HepG2 (cell line): ENCODE measurements around the gene EEF1AKMT1. TPM values are rescaled to one million over a fixed set of nuclear protein-coding genes. Genes with fewer than 3 reads are reported as not detected.
A peak's percentile ranks its signal among the peaks of the same experiment; 100 is the strongest.

Experiments
- ARID4A ChIP-seq: sonication (generic); formaldehyde crosslinking; IDR thresholded peaks from 2 replicates; pipeline ENCODE4 v1.5.0; 2020; ENCODE audit warnings: mild to moderate bottlenecking, missing genetic modification reagents, borderline replicate concordance
- CBX2 ChIP-seq, 2 experiments: fragments of 200-600 bp in 1 of 2; sonication (generic); formaldehyde crosslinking in 1 of 2; IDR thresholded peaks; 2 replicates each; pipeline versions ENCODE4 v1.7.0 to v1.8.1; 2018 to 2022; ENCODE audit warnings: low read depth in 2 of 2, low read length in 1 of 2, mild to moderate bottlenecking in 1 of 2, missing genetic modification reagents in 1 of 2
- CHD2 ChIP-seq: IDR thresholded peaks from 2 replicates; pipeline ENCODE4 v1.6.1; 2011; ENCODE audit warnings: low read depth, low read length, improper control_type of control experiment
- GABPB1 ChIP-seq: IDR thresholded peaks from 2 replicates; pipeline ENCODE4 v1.6.1; 2016; ENCODE audit warnings: mild to moderate bottlenecking, missing genetic modification reagents, moderate library complexity, missing compliant biosample characterization
- GTF2F1 ChIP-seq: fragments of 150-350 bp; IDR thresholded peaks from 2 replicates; pipeline ENCODE4 v1.6.1; 2014; ENCODE audit warnings: low read length
- HIC2 ChIP-seq: sonication (generic); formaldehyde crosslinking; IDR thresholded peaks from 2 replicates; pipeline ENCODE4 v1.9.0; 2022; ENCODE audit warnings: low read depth, missing genetic modification reagents
- HNF4A ChIP-seq: sonication (generic); formaldehyde crosslinking; IDR thresholded peaks from 2 replicates; pipeline ENCODE4 v1.4.0; 2020; ENCODE audit warnings: missing genetic modification reagents
- KLF6 ChIP-seq: IDR thresholded peaks from 2 replicates; pipeline ENCODE4 v1.8.0; 2016; ENCODE audit warnings: missing biosample characterization, missing genetic modification reagents
- LCORL ChIP-seq, 2 experiments: fragments of 450-650 bp in 1 of 2; sonication (generic) in 1 of 2; formaldehyde crosslinking in 1 of 2; IDR thresholded peaks; 2 replicates each; pipeline versions ENCODE4 v1.5.0 to v1.6.1; 2017 to 2020; ENCODE audit warnings: antibody characterized with exemption in 1 of 2, missing genetic modification reagents in 1 of 2
- POLR2A ChIP-seq, 2 experiments: IDR thresholded peaks; 2 replicates each; pipeline ENCODE4 v1.6.1; 2011; ENCODE audit warnings: low read depth in 2 of 2, low read length in 2 of 2, mild to moderate bottlenecking in 1 of 2, moderate library complexity in 1 of 2; ENCODE audit not compliant: insufficient read depth in 1 of 2
- RNF2 ChIP-seq: fragments of 450-650 bp; conservative IDR thresholded peaks from 2 replicates; pipeline ENCODE4 v1.6.1; 2016; ENCODE audit warnings: low read depth
- RORA ChIP-seq: sonication (generic); formaldehyde crosslinking; IDR thresholded peaks from 2 replicates; pipeline ENCODE4 v1.5.0; 2020; ENCODE audit warnings: mild to moderate bottlenecking, missing genetic modification reagents, moderate library complexity
- SKI ChIP-seq: fragments of 450-650 bp; IDR thresholded peaks from one replicate; pipeline ENCODE4 v1.6.1; 2018; ENCODE audit warnings: mild to moderate bottlenecking; ENCODE audit not compliant: partially characterized antibody
- SP140L ChIP-seq: sonication (generic); formaldehyde crosslinking; IDR thresholded peaks from 2 replicates; pipeline ENCODE4 v1.4.0; 2020; ENCODE audit warnings: missing genetic modification reagents, borderline replicate concordance
- SUZ12 ChIP-seq: fragments of 150-350 bp; IDR thresholded peaks from 2 replicates; pipeline ENCODE4 v1.6.1; 2014; ENCODE audit warnings: low read depth, low read length
- U2AF2 ChIP-seq: fragments of 200-400 bp; formaldehyde crosslinking; IDR thresholded peaks from 2 replicates; pipeline ENCODE4 v1.6.1; 2017; ENCODE audit warnings: low read depth, mild to moderate bottlenecking, low read length
- ZBTB42 ChIP-seq: sonication (generic); formaldehyde crosslinking; IDR thresholded peaks from 2 replicates; pipeline ENCODE4 v1.5.0; 2020; ENCODE audit warnings: mild to moderate bottlenecking, missing genetic modification reagents
- ZNF136 ChIP-seq: sonication (generic); formaldehyde crosslinking; IDR thresholded peaks from 2 replicates; pipeline ENCODE4 v1.8.1; 2022; ENCODE audit warnings: low read depth, mild to moderate bottlenecking, moderate library complexity, missing genetic modification reagents
- ZNF260 ChIP-seq: sonication (generic); formaldehyde crosslinking; IDR thresholded peaks from 2 replicates; pipeline ENCODE4 v1.4.0; 2020; ENCODE audit warnings: missing genetic modification reagents, low read depth, mild to moderate bottlenecking, borderline replicate concordance
- ZNF382 ChIP-seq: sonication (generic); formaldehyde crosslinking; IDR thresholded peaks from 2 replicates; pipeline ENCODE4 v1.5.0; 2020; ENCODE audit warnings: missing genetic modification reagents, mild to moderate bottlenecking, borderline replicate concordance
- ZNF607 ChIP-seq: sonication (generic); formaldehyde crosslinking; IDR thresholded peaks from 2 replicates; pipeline ENCODE4 v1.5.1; 2020; ENCODE audit warnings: missing genetic modification reagents, mild to moderate bottlenecking, borderline replicate concordance
- ZNF709 ChIP-seq: sonication (generic); formaldehyde crosslinking; IDR thresholded peaks from 2 replicates; pipeline ENCODE4 v1.5.0; 2020; ENCODE audit warnings: mild to moderate bottlenecking, missing genetic modification reagents
- ZNF720 ChIP-seq: sonication (generic); formaldehyde crosslinking; IDR thresholded peaks from 2 replicates; pipeline ENCODE4 v1.4.0; 2020; ENCODE audit warnings: missing genetic modification reagents
- ZNF75D ChIP-seq: sonication (generic); formaldehyde crosslinking; IDR thresholded peaks from 2 replicates; pipeline ENCODE4 v1.8.1; 2023; ENCODE audit warnings: missing genetic modification reagents, mild to moderate bottlenecking, borderline replicate concordance
- polyA plus RNA-seq, 8 experiments: library from polyadenylated mRNA; depleted of rRNA in 3 of 8; stranded (reverse) in 7 of 8; unstranded in 1 of 8; fragments of >200 nt; fragmentation: Illumina TruSeq in 4 of 8; extraction: Trizol in 4 of 8; gene quantifications; 2 replicates each; pipeline versions ENCODE4 v1.2.1 to v1.2.3, GENCODE V29; 2011 to 2016; ENCODE audit warnings: low read depth in 4 of 8, missing spikeins in 1 of 8, mixed read lengths in 1 of 8; ENCODE audit not compliant: insufficient read depth in 1 of 8
- total RNA-seq, 5 experiments: library from RNA; depleted of rRNA; stranded (reverse); fragments of >200 nt; fragmentation: Illumina TruSeq; extraction: Trizol; gene quantifications; 2 replicates each; pipeline ENCODE4 v1.2.3, GENCODE V29; 2016; ENCODE audit warnings: low read depth in 1 of 5

Gene EEF1AKMT1
- total and polyA plus RNA-seq, 2 of the 13 experiments (the other 11 are each of a cell fraction or from before 2014, with no cell fraction given), result 6.0 to 16.1 TPM

GRCh38 chr13:20703780-20704458 is 69.8 kb downstream of the EEF1AKMT1 start (continued):
- TF ChIP-seq HIC2 (CRISPR knock-in tag) (no peak), ZBTB42 (CRISPR knock-in tag) (no peak), ZNF260 (no peak), LCORL (IDR thresholded peaks at IDR 0.05) (no peak), LCORL (CRISPR knock-in tag; IDR thresholded peaks at IDR 0.05) (no peak), ZNF382 (CRISPR knock-in tag) (no peak), SP140L (CRISPR knock-in tag) (no peak), ZNF75D (CRISPR knock-in tag) (no peak), CBX2 (IDR thresholded peaks at IDR 0.05; ENCODE audit: low read depth, low read length) (no peak), CBX2 (CRISPR knock-in tag; IDR thresholded peaks at IDR 0.05; ENCODE audit: low read depth) (no peak), ZNF607 (CRISPR knock-in tag) (no peak), SKI (no peak), RORA (CRISPR knock-in tag) (no peak), ZNF709 (CRISPR knock-in tag) (peak; percentile 53; the same call in 1 of the 2 replicates), POLR2A (IDR thresholded peaks at IDR 0.05; ENCODE audit: insufficient read depth in 1 of 2, low read depth in 2 of 2, low read length in 2 of 2) (peak; percentile 32 to 61; a peak in 1 of 4 replicates), ZNF136 (no peak), SUZ12 (no peak), U2AF2 (no peak), CHD2 (no peak), GTF2F1 (no peak), RNF2 (no peak), KLF6 (no peak), GABPB1 (CRISPR knock-in tag) (peak; percentile 81), HNF4A (CRISPR knock-in tag) (no peak), ARID4A (peak; percentile 59; the same call in 1 of the 2 replicates), ZNF720 (CRISPR knock-in tag) (no peak)
